ENCODE results near the gene SMYD1.

Gene SMYD1

GRCh38 chr2:88123164-88123974, 55.7 kb downstream of the SMYD1 start:
- DNase-seq (ENCODE audit: low spot score): no peak

- no peak for DNase-seq (ENCODE audit: low spot score)
These were observed 56.6 kb downstream of the SMYD1 start for GRCh38 chr2:88123975-88124917.

- DNase-seq (ENCODE audit: low spot score): no peak
These were observed 57.8 kb downstream of the SMYD1 start for GRCh38 chr2:88125344-88125923.

GRCh38 chr2:88125924-88126771, 58.5 kb downstream of the SMYD1 start:
- no peak for DNase-seq (ENCODE audit: low spot score)

- no peak for DNase-seq (ENCODE audit: low spot score)
These were observed 59.4 kb downstream of the SMYD1 start for GRCh38 chr2:88126772-88127637.

- DNase-seq (ENCODE audit: low spot score): no peak
These were observed 59.9 kb downstream of the SMYD1 start for GRCh38 chr2:88127638-88127887.

- no peak for DNase-seq (ENCODE audit: low spot score)
These were observed 60.4 kb downstream of the SMYD1 start, which contains the start of gene FABP1 for GRCh38 chr2:88127888-88128653. Gene FABP1, minus strand, starts transcription at chr2:88128062. Its CDS starts 45 bp downstream, at chr2:88128017.

GRCh38 chr2:88128654-88129312, 61.2 kb downstream of the SMYD1 start:
- no peak for DNase-seq (ENCODE audit: low spot score)

GRCh38 chr2:88129313-88129959, 61.8 kb downstream of the SMYD1 start:
- no peak for DNase-seq (ENCODE audit: low spot score)

- DNase-seq (ENCODE audit: low spot score): no peak
These were observed 63.8 kb downstream of the SMYD1 start for GRCh38 chr2:88131201-88131998.

- no peak for DNase-seq (ENCODE audit: low spot score)
These were observed 64.4 kb downstream of the SMYD1 start for GRCh38 chr2:88131999-88132368.

- no peak for DNase-seq (ENCODE audit: low spot score)
These were observed 66.2 kb downstream of the SMYD1 start for GRCh38 chr2:88133875-88134274.

GRCh38 chr2:88136817-88137216, 69.2 kb downstream of the SMYD1 start:
- no peak for DNase-seq (ENCODE audit: low spot score)

GRCh38 chr2:88137833-88138232, 70.2 kb downstream of the SMYD1 start:
- DNase-seq (ENCODE audit: low spot score): no peak

GRCh38 chr2:88139203-88139702, 71.6 kb downstream of the SMYD1 start:
- no peak for DNase-seq (ENCODE audit: low spot score)

GRCh38 chr2:88139804-88140203, 72.2 kb downstream of the SMYD1 start:
- DNase-seq (ENCODE audit: low spot score): no peak

- no peak for DNase-seq (ENCODE audit: low spot score)
These were observed 74.3 kb downstream of the SMYD1 start for GRCh38 chr2:88141952-88142351.

- no peak for DNase-seq (ENCODE audit: low spot score)
These were observed 76.6 kb downstream of the SMYD1 start for GRCh38 chr2:88144271-88144670.

Measured in NAMALWA (cell line).